GM12891 (cell line): ENCODE results near the gene ELMO1.
A peak's percentile ranks its signal among the peaks of the same experiment; 100 is the strongest.

Source experiments
- DNase-seq: peaks from one replicate; pipeline ENCODE4 v3.0.0; 2011; ENCODE audit warnings: low spot score; ENCODE audit not compliant: insufficient read length
- FAIRE-seq: peaks from 2 replicates; lab custom pipeline; 2011; peaks lifted over from hg19 to GRCh38; lab: Jason Lieb, UNC
- PAX5 ChIP-seq: IDR thresholded peaks from 2 replicates; pipeline ENCODE4 v1.6.1; 2011; ENCODE audit warnings: low read length, moderate library complexity, mild to moderate bottlenecking; ENCODE audit not compliant: insufficient read depth, severe bottlenecking
- POLR2A ChIP-seq: IDR thresholded peaks from 2 replicates; pipeline ENCODE4 v1.6.1; 2011; ENCODE audit warnings: low read depth, low read length, control low read depth
- POLR2AphosphoS5 ChIP-seq: IDR thresholded peaks from 2 replicates; pipeline ENCODE4 v1.6.1; 2011; ENCODE audit warnings: low read depth, low read length, control low read depth
- POU2F2 ChIP-seq: IDR thresholded peaks from 2 replicates; pipeline ENCODE4 v1.6.1; 2011; ENCODE audit warnings: low read depth, mild to moderate bottlenecking, control low read depth, low read length, moderate library complexity
- SPI1 ChIP-seq: IDR thresholded peaks from 2 replicates; pipeline ENCODE4 v1.6.1; 2011; ENCODE audit warnings: low read depth, low read length, control low read depth
- TAF1 ChIP-seq: IDR thresholded peaks from 2 replicates; pipeline ENCODE4 v1.6.1; 2011; ENCODE audit warnings: low read depth, low read length, control low read depth

Gene ELMO1

DNA sequence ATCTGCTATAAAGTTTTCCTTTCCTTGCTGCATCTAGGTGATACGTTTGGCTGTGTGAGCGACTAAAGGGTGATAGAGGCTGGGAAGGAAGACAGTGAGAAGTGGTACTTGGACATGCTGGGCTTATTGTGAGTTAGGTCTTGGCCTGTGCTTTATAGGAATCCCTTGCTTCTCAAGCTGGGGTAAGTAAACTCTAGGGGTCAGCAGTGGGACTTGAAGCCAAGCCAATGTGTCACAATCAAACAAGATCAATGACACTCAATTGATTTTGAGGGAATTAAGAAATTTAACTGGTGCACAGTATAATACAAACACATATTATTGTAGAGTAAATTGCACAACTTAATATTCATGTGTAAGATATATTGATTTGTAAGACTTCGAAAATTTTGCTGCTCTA lies 568.6 kb downstream of the ELMO1 start:
- DNase-seq (no peak), FAIRE-seq (no peak)

DNA sequence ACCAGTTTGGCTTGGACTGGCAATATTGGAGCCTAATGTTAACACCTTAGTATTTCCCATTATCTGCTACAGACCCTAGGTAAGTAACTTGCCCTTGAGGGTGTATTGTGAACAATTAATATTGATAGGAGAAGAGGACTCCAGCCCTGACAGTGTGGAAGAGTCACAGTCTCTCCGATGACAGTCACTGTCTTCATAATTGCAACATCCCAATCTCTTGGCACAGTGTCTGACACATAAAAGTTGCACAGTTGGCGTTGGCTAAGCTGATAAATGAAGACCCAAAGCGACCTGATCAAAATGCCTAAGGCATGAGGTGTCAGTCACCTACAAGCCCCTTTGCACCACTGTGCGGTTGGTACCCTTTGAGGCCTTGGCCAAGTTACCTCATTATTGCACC lies 569.6 kb downstream of the ELMO1 start:
- TF ChIP-seq POLR2A, result no peak
- TF ChIP-seq SPI1, result no peak
- TF ChIP-seq POLR2AphosphoS5, result no peak
- TF ChIP-seq POU2F2, result no peak
- no peak for TF ChIP-seq TAF1
- TF ChIP-seq PAX5, result no peak
- FAIRE-seq (no peak), DNase-seq (no peak)

More for the DNA sequence above, 568.6 kb downstream of the ELMO1 start:
- TF ChIP-seq TAF1, result no peak

DNA sequence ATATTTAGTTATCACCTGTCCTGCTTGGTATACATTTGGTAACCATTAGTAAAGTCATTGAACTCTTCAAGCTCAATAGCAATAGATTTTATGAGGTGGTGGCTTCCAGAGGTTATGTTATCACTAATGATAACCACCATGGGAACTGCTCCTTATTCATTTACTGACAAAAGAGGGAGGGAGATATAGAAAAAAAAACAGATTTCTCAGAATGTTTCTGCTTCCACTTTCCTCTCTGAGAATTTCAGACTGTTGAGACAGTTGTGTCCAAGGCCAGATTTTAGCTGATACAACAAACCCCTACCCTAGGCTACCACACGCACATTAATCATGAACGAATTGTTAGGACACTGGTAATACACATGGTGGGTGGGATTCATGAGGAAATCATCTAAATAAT lies 570.4 kb downstream of the ELMO1 start:
- TF ChIP-seq POLR2AphosphoS5, result no peak
- no peak for TF ChIP-seq POLR2A
- no peak for TF ChIP-seq SPI1
- no peak for TF ChIP-seq PAX5
- TF ChIP-seq TAF1, result no peak
- TF ChIP-seq POU2F2, result no peak
- no peak for FAIRE-seq
- no peak for DNase-seq

DNA sequence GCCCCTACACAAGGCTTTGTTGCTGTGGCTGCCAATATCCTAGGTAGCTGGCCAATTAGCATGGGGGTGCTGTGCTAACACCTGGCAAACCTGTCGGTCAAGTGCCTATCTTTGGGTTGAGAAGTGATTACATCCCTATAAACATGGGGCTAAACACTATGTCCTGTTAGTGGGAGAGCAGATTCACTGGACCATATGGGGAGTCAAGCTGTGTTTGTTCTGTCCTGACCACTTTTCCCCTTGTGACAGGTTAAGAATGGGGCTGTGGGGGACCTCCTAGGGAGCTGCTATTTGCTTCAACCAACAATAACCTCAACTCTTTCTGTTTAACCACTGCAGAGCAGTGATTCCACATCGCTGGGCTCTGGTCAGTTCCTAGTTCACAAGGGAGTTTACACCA lies 572.9 kb downstream of the ELMO1 start:
- TF ChIP-seq PAX5 (no peak), POLR2A (no peak), POU2F2 (no peak), POLR2AphosphoS5 (no peak), SPI1 (no peak), TAF1 (no peak)
- FAIRE-seq, result no peak
- DNase-seq, result no peak

DNA sequence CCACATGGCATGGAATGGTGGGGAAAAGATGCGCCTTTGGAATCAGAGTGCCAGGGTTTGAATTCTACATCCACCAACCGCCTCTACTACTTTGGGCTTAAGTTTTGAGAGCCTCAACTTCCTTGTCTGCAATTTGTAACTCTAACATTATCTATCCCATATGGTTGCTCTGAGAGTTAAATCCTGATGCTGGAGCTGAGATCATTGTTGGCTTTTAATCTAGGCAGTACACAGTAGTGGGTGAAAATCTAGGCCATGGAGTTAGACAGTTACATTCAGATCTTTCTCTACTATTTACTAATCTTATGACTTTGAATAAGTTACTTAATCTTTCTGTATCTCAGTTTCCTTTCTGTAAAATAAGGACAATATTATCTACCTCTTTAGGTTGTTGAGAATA lies 574.6 kb downstream of the ELMO1 start:
- no peak for DNase-seq
- TF ChIP-seq SPI1, result no peak
- FAIRE-seq, result peak; percentile 33

DNA sequence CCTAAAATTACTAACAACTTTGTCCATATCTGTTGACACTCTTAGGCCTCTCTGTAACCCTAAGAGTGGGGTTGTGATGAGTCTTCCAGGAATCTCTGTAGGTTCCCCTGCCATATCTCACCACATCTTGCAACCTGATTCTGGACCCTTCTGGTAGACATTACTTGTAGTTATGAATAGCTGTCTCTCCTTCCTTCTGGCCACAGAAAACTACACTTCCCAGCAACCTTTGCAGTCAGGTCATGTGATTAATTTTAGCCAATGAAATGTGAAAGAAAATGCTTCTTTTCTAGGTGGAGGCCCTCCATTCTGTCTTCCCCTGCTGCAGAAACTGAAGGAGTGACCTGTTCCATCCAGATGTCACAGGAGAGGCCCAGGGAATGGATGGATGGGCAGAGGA lies 576.8 kb downstream of the ELMO1 start:
- TF ChIP-seq POLR2AphosphoS5 (no peak), POLR2A (no peak), POU2F2 (no peak), TAF1 (no peak), SPI1 (no peak), PAX5 (no peak)
- DNase-seq (no peak), FAIRE-seq (peak; percentile 74)

DNA sequence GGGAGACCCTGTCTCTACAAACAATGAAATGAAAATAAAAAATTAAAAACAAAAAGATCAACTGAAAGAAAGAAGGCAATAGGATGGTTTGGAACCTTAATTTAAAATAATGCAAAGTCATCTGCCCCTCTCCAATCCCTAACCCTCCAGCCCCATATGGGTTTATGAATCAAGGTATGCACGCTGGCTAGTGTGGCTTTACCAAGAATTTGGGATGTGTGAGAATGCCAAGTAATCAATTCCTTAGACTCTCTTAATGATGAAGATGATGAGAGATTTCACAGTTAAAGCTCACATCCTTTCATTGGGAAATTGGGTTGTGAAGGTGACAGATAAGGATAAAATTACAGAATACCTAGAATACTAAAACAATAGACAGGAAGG lies 577.3 kb downstream of the ELMO1 start:
- no peak for DNase-seq
- no peak for TF ChIP-seq POU2F2
- no peak for TF ChIP-seq POLR2AphosphoS5
- TF ChIP-seq PAX5, result no peak
- TF ChIP-seq SPI1, result no peak
- TF ChIP-seq TAF1, result no peak
- no peak for TF ChIP-seq POLR2A
- no peak for FAIRE-seq

DNA sequence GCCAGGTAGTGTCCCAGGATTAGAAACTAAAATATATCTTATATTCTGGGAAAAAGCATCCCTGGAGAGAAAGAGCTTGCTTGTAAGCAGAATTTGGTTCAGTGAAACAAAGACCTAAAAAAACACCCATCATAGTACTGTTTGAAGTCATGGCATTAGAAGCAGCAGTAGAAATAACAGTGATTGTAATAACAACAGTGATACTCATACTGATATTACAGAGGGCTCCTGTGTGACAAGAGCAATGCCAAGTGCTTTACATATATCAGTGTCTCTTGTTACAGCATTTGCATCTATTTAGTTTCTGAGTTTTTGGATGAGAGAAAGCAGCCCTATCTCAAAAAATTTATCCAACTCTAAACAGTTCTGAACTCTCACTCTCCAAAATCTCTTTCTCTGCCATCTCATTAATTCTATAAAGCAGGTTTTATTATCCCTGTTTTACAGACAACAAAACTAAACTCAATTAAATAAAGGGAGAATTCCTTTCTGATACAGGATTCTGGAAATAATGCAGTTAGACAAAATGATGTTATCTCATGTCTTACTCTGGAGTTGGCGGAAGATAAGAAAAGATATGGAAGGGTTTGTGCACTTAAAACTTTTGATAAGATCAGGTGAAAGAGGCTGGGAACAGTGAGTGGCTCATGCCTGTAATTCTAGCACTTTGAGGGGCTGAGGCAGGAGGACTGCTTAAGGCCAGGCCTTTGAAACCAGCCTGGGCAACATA lies 577.9 kb downstream of the ELMO1 start:
- FAIRE-seq (no peak), DNase-seq (no peak)
- TF ChIP-seq PAX5 (no peak), POLR2AphosphoS5 (no peak), TAF1 (no peak), SPI1 (no peak), POU2F2 (no peak), POLR2A (no peak)

- DNase-seq (no peak), FAIRE-seq (no peak)
- TF ChIP-seq TAF1 (no peak), SPI1 (no peak), POU2F2 (no peak), POLR2A (no peak), PAX5 (no peak), POLR2AphosphoS5 (no peak)
Observed at GRCh38 chr7:36868727-36869411, 579.8 kb downstream of the ELMO1 start.

DNA sequence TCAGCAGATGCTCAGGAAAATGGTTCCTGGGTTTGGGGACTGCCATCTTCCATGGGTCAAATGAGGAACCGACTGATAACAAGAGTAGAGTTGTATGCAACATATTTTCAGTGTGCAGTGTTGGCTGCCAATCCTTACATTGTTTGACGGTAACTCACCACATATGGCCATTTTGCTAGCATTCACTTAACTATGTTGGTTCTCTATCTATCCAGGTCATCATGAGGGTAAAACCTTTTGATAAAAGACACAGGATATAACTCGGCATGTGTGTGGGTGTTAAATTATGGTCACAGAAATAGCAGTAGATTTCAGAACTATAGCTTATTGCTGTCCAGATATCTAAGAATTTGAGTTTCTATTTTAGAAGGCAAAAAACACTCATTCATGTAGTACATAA lies 583.6 kb downstream of the ELMO1 start:
- DNase-seq (no peak), FAIRE-seq (no peak)
- no peak for TF ChIP-seq POLR2A
- TF ChIP-seq PAX5, result no peak
- TF ChIP-seq SPI1, result no peak
- TF ChIP-seq TAF1, result no peak
